Right forelimb (tissue), 1 donor: ENCODE measurements around the gene IGF2R.
"Not testable (repeated sequence)": the region's sequence is repeated elsewhere in the genome, so short reads cannot be mapped to it uniquely, and the experiment has no call there.

ENCODE experiments used
- DNase-seq: peaks from one replicate; pipeline ENCODE4 v3.0.0-alpha.2; 2018

IGF2R gene

GRCh38 chr6:160078883-160079685 lies 110.2 kb downstream of the IGF2R start:
- no peak for DNase-seq

DNA sequence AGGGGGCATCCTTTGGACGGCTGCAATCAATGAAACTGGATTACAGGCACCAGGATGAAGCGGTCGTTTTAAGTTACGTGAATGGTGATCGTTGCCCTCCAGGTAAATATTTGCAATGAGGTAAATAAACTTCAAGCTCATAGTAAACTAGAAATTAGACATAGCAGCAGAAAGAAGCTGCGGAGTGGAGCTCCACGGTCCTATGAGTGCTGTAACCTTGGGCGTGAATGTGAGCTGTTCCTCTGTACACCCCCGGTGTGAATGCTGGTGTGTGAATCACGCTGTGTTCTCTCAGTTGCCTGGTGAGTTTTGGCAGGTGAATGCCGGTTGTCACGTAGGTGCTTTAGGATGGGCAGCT lies 110.8 kb downstream of the IGF2R start:
- DNase-seq: no peak

DNA sequence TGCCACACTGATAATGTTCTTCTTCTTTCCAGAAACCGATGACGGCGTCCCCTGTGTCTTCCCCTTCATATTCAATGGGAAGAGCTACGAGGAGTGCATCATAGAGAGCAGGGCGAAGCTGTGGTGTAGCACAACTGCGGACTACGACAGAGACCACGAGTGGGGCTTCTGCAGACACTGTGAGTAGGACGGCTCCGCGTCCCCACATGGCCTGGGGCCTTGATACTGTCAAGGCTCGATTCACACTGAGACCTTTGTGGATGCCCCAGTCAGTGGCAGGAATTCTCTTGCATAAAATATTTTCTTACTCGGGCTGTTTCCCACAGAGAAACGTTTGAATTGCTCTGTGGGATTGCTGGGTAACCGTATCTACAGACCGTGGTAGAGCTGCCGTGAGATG lies 111.2 kb downstream of the IGF2R start:
- DNase-seq: no peak

- DNase-seq: no peak
These were observed 112.5 kb downstream of the IGF2R start for GRCh38 chr6:160081398-160081797.

- no peak for DNase-seq
These were observed 113.7 kb downstream of the IGF2R start for GRCh38 chr6:160082627-160083026.

- DNase-seq: no peak
These were observed 115.4 kb downstream of the IGF2R start for GRCh38 chr6:160084198-160084776.

DNA sequence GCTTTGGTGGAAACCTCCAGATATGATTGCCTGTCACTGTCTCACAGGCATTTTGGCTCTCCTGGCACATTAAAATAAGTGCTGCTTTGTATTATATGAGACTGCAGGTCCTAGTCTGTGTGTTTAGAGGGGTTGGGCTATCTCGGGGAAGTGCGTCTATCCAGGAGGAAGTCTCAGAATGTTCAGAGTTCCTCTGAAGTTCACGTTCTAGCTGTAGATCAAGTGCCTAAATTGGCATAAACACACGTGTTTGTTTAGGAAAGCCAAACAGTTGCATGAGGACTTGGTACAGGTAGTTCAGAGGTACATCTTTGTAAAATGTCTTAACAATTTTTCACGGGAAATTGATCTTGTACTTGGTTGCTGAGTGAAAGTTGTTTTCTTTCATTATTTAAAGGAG lies 116.3 kb downstream of the IGF2R start:
- no peak for DNase-seq

GRCh38 chr6:160085713-160086505 lies 117.0 kb downstream of the IGF2R start:
- DNase-seq: no peak

DNA sequence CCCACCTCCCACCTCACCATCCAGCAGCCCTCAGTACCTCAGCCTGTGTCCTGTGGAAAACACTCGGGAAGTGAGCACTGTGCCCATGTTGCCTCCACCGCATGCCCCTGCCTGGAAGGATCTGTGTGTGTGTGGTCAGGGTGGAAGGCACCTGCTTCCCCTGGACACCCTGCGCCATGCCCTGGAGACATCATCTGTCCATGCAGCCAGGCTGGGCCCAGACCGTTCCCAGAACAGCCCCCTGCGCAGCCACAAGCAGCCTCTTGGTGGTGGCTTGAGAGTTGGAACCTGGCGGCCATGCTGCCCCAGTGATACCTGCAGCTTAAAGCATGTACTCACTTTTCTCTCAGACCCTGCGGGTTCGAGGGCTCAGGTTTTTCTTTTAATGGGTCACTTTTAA lies 117.9 kb downstream of the IGF2R start:
- no peak for DNase-seq

- peak; percentile 83 for DNase-seq
These were observed 119.3 kb downstream of the IGF2R start for GRCh38 chr6:160088069-160088783.

- no peak for DNase-seq
These were observed 120.1 kb downstream of the IGF2R start for GRCh38 chr6:160088784-160089533.

- DNase-seq: no peak
These were observed 120.6 kb downstream of the IGF2R start for GRCh38 chr6:160089534-160089897.

DNA sequence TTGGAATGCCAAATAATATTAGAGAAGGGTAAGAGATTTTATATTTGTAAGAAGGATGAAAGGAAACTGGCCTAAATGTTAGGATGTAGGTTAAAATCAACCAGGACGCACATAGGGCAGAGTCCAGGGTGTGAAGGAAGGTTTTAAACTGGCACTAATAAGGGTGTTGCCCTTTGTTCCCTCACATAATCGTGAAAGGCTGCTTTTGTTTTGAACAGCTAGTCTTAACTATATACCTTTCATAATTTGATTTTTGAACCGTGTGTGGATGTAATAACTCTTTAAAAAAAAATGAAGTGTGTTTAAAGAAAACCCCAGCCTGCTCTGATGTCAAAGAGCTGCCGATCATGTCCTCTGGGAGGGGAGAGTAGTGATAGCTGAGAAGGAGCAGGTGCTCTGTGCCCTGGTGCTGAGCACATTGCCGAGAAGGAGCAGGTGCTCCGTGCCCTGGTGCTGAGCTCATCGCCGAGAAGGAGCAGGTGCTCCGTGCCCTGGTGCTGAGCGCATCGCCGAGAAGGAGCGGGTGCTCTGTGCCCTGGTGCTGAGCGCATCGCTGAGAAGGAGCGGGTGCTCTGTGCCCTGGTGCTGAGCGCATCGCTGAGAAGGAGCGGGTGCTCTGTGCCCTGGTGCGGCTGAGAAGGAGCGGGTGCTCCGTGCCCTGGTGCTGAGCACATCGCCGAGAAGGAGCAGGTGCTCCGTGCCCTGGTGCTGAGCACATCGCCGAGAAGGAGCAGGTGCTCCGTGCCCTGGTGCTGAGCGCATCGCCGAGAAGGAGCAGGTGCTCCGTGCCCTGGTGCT lies 121.8 kb downstream of the IGF2R start:
- DNase-seq: not testable (repeated sequence)

DNA sequence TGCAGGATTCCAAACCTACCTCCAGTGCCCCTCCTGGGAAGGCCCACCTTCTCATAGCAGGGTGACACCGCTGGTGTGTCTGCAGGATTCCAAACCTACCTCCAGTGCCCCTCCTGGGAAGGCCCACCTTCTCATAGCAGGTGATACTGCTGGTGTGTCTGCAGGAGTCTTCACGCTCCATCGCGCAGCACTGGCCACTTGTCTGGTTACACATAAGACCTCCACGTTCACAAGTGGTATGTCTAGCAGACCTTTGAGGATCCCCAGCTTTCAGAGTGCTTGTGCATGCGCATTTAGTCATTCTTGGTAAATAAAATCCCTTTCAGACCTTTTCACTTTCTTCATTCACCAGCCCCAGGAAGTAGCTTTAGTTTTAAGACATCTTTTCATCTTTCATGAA lies 123.3 kb downstream of the IGF2R start:
- not testable (repeated sequence) for DNase-seq

DNA sequence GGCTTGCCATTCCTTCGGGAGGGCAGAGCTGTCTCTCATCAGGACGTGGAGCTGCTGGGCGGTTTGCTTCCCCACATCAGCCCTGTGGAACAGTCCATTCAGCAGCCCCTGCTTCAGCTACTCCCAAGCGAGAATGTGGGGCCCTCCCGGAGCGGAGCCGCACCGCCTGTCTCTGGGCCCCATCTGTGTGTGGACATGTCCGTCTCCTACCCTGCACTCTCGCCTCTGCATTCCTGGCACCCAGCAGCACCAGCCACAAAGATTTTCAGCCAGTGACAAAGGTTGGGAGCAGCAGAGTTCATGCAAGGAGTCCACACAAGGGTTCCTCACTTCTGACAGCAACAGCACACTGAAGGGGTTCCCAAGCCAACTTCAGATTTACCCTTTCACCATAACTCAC lies 123.7 kb downstream of the IGF2R start:
- DNase-seq: no peak

GRCh38 chr6:160093061-160093460 lies 124.2 kb downstream of the IGF2R start:
- no peak for DNase-seq

DNA sequence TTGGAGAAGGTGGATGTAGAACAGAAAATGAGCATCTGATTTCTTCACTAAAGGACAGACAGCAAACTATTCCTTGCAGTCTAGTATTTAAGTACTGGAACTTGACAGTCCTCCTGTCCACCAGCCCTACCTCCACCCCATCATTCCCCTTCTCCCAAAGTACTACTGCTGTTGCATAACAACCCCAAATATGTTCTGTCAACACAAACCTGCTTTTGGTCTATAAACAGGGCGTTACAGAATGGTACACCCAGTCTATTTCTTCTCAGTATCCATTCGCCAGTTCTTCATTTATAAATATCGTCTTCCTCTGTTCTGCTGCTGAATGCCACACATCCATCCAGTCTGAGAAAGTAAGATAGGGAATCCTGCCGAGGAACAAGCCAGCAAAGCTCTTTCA lies 125.1 kb downstream of the IGF2R start:
- no peak for DNase-seq

GRCh38 chr6:160095146-160095845 lies 126.4 kb downstream of the IGF2R start:
- no peak for DNase-seq

- peak; percentile 54 for DNase-seq
These were observed 132.7 kb downstream of the IGF2R start for GRCh38 chr6:160101277-160102205.

GRCh38 chr6:160102399-160102798 lies 133.5 kb downstream of the IGF2R start:
- DNase-seq: peak; percentile 33
